GM10248 (cell line): Measurements from ENCODE around the gene TTC33.

Experiments
- CTCF ChIA-PET: fragments of 300-600 bp; sonication (Branson Sonifier 250); formaldehyde crosslinking; extraction: SDS; loops from one replicate; lab custom pipeline; 2021; ENCODE audit warnings: antibody characterized with exemption; lab: Yijun Ruan, JAX
- POLR2A ChIA-PET: fragments of 350-650 bp; sonication (Branson Sonifier 250); formaldehyde crosslinking; extraction: SDS; loops from one replicate; lab custom pipeline; 2020; ENCODE audit warnings: antibody characterized with exemption; lab: Yijun Ruan, JAX
- DNase-seq: peaks from one replicate; pipeline ENCODE4 v3.0.0; 2012; ENCODE audit errors: extremely low spot score
- TF ChIP-seq, protein P1 (sequence below): IDR thresholded peaks from 2 replicates; pipeline ENCODE4 v1.5.1; 2012; ENCODE audit warnings: mild to moderate bottlenecking, low read depth; ENCODE audit errors: extremely low read depth, missing control alignments, control extremely low read depth

TTC33 gene

DNA sequence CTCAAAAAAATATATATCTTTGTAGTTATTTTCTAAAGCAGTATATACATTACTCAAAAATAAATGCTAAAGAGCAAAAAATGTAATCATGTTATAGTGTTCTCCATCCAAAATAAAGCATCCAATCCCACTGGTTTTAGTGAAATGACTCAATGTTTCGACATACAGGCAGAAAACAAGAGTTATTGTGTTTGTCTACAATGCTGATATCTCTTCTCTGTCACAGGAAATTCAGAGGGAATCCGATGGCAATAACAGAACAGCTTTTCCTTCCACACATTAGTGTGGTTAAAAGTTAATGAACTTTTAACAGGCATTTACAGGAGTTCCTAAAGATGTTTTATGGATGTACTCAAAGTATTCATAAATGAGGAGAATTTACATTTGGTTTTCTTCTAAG lies 12.0 kb downstream of the TTC33 start:
- CTCF ChIA-PET, result no interaction called here

DNA sequence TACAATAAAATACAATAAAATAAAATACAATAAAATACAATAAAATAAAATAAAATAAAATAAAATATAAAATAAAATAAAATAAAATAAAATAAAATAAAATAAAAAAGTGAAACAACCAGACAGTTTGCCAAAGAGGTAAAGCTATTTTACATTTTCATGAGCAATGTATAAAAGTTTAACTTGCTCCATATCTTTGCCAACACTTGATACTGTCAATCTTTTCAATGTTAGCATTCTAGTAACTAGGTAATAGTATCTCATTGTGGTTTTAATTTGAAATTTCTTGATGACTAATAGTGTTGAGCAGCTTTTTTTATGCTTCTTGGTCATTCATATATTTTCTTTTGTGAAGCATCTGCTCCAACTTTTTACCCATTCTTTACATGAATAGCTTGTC lies 17.3 kb downstream of the TTC33 start:
- DNase-seq, result no peak
- TF ChIP-seq, protein P1, sequence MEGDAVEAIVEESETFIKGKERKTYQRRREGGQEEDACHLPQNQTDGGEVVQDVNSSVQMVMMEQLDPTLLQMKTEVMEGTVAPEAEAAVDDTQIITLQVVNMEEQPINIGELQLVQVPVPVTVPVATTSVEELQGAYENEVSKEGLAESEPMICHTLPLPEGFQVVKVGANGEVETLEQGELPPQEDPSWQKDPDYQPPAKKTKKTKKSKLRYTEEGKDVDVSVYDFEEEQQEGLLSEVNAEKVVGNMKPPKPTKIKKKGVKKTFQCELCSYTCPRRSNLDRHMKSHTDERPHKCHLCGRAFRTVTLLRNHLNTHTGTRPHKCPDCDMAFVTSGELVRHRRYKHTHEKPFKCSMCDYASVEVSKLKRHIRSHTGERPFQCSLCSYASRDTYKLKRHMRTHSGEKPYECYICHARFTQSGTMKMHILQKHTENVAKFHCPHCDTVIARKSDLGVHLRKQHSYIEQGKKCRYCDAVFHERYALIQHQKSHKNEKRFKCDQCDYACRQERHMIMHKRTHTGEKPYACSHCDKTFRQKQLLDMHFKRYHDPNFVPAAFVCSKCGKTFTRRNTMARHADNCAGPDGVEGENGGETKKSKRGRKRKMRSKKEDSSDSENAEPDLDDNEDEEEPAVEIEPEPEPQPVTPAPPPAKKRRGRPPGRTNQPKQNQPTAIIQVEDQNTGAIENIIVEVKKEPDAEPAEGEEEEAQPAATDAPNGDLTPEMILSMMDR, result no peak
- ChIA-PET POLR2A (no interaction called here), CTCF (interaction anchor here (1.5 kb wide), 2 partner anchors 9 to 790 kb away, joined by 3 read pairs; no protein-coding TSS in a partner anchor)

More for the DNA sequence above, 12.0 kb downstream of the TTC33 start:
- DNase-seq, result no peak
- POLR2A ChIA-PET, result interaction anchor here (0.5 to 0.7 kb wide), 2 partner anchors 54 to 64 kb away, joined by 5 read pairs; partner anchors contain the start of gene PRKAA1
- TF ChIP-seq, protein P1, result no peak

DNA sequence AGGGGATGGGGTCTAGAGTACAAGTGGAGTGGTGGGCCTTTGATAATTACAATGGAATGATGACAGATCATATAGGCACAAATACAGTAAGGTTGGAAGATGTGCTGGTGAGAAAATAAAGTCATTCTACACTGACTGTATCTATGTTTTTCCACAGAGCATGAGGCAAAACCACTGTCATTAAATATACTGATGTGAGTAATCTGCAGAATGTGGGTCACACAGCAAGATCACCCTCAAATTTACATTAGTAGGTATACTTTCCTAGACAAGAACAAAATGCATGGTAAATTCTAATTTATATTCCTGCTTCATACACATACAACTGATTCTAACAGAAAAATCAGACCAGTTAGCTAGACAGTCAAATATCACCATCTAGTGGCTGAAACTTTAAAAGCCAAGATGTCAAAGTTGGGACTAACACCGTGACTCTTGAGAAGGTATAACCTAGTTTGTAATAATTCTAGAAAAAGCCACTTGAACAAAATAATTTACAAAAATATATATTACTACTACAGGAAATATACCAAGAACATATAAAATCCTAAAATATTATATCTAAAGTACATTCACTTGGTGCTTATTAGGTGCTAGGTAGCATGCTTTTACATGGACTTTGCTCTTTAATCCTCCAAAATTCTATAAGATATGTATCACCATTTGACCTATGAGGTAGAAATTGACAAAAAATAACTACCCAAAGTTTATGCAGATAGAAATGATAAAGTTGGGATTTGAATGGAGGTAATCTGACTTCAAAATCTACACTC lies 19.5 kb downstream of the TTC33 start:
- peak; percentile 32 for DNase-seq
- TF ChIP-seq, protein P1, result peak; percentile 59
- POLR2A ChIA-PET, result no interaction called here
- CTCF ChIA-PET, result interaction anchor here (1.0 to 3.4 kb wide), 10 partner anchors 12 to 1092 kb away, joined by 3 to 18 read pairs (median 4); partner anchors contain the start of gene PTGER4

DNA sequence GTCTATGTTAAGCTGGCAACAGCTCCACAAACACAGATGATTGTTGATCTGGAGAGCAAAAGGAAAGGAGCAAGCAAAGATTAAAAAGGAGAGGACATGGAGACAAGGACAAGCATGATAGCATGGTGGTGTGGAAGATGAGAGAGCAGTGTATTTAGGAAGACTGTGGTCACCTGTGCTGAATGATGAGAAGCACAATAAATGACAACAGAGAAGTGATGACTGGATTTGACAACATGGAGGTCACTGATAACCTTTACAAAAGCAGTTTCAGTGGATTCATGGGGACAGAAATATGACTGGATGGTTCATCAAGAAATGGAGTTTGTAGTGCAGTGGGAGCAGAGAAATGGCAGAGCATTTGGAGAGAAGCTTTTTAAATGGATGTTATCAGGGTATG lies 20.2 kb downstream of the TTC33 start:
- TF ChIP-seq, protein P1, result no peak
- CTCF ChIA-PET, result interaction anchor here (1.0 to 3.4 kb wide), 11 partner anchors 11 to 1136 kb away, joined by 3 to 18 read pairs (median 4); partner anchors contain the start of gene PTGER4
- POLR2A ChIA-PET, result no interaction called here
- DNase-seq, result no peak

DNA sequence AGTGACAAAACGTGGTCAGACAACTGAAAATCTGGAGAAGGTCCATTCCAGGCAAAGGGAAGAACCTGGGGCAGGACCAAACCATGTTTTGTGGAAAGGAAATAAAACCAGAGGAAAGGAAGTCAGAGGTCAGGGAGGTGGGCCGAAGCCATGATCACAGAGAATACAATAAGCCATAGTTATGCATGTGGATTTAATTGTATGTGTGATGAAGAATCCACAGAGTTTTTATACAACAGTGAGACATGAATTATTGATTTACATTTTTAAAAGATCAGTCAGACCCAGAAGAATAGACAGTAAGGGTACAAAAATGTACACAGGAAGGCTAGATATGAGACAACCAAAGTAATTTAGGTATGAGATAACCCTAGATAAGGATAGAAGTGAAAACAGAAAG lies 20.8 kb downstream of the TTC33 start:
- no peak for DNase-seq
- TF ChIP-seq, protein P1, result no peak
- ChIA-PET POLR2A (no interaction called here), CTCF (interaction anchor here (1.1 to 3.4 kb wide), 8 partner anchors 11 to 1135 kb away, joined by 3 to 18 read pairs (median 5); partner anchors contain the start of gene PTGER4)

DNA sequence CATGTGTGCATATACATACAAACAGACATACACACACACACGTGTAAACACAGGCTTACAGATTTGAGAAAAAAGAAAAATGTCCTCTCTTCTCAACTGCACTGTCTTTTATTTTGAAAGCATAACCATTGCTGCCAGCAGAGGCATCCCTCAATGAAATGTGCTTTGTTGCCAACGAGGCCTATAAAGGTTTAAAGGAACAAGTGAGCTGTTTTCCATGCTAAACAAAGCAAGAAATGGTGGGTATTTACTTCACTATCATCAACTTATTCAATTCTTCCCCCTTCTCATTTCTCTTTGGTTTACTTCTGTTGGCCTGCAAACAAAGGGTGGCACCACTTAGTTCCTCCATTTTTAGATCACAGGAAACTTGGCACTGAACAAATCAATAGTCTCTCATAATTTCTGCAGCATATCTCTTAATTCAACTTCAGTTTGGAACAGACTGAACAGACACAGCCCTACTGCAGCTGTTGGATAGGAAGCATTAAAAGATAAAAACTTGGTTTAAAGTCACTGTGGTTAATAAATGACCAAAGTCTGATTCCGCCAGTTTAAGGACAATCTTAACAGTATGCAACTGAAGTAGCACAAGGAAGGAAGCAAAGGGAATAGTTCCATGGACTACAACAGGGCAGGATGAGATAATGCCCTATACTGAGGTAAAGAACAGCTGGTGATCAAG lies 21.7 kb downstream of the TTC33 start:
- POLR2A ChIA-PET, result no interaction called here
- TF ChIP-seq, protein P1, result no peak
- CTCF ChIA-PET, result interaction anchor here (0.8 to 3.4 kb wide), 8 partner anchors 10 to 785 kb away, joined by 3 to 18 read pairs (median 4); no protein-coding TSS in a partner anchor
- DNase-seq, result no peak
